ENCODE results near the gene AFAP1L1.

Gene AFAP1L1

DNA sequence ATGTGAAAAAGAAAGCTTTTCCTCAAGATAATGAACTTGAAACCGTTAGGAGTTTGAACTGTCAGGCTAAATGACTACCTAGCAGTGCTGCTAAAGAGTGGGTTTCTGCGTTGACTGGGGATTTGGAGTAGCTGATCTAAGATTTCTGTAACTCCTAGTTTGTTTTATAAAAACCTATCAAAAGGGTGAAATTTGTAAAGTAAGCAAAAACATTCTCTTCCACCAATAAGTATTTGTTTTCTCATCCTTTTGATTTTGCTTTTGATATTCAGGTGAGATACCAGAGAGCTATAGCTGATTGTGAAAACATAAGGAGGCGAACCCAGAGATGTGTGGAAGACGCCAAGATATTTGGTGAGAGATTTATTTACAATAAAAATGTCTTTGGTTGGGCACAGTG, 77.7 kb downstream of the AFAP1L1 start:
- DNase-seq (ENCODE audit: low read depth): no peak

DNA sequence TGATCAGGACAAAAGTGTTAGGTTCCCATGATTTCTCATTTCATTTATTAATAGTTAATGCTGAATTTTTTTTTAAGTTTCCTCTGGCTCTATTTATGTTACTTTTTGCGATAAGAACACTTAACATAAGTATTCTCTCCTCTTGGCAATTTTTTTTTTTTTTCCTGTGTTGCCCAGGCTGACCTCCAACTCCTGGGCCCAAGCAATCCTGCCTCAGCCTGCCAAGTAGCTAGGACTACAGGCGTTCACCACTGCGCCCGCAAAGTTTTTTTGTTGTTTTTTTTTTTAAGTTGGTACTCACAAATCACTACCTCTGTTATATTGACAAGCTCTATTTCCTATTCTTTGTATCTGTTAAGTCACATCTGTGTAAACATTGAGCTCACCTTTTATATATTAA, 80.5 kb downstream of the AFAP1L1 start:
- no peak for DNase-seq (ENCODE audit: low read depth)

DNA sequence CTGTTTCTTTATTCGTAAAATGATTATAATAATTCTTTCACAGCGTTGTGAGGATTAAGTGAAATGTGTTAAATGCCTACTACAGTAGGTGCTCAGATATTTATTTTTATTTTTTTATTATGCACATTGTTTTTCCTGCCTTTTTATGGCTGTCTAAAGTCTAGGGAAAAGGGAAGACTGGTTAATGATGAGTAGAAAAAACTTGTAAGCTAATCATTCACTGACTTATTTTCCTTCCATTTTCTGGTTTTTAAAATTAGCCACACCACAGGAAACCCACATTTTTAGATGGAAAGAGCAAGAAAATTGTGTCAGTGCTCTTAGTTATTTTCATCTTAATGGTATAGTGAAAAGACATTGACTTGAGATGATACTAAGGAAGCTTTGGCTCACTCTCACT, 82.3 kb downstream of the AFAP1L1 start:
- no peak for DNase-seq (ENCODE audit: low read depth)

DNA sequence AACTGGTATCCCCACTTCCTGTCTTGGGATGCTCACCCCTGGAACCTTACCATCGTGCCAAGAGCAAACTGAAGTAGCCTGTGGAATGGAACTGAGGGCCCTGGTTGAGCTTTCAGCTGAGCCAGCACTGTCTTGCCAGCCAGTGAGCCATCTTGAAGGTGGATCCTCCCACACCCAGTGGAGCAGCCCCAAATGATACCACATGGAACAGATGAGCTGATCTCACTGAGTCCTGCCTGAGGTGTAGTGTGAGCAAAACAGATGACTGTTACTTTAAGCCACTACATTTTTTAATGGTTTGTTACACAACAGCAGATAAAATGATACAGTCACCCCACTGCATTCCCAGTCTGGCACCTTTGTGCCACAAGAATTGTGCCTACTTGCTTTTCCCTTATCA, 84.0 kb downstream of the AFAP1L1 start:
- DNase-seq (ENCODE audit: low read depth): no peak

DNA sequence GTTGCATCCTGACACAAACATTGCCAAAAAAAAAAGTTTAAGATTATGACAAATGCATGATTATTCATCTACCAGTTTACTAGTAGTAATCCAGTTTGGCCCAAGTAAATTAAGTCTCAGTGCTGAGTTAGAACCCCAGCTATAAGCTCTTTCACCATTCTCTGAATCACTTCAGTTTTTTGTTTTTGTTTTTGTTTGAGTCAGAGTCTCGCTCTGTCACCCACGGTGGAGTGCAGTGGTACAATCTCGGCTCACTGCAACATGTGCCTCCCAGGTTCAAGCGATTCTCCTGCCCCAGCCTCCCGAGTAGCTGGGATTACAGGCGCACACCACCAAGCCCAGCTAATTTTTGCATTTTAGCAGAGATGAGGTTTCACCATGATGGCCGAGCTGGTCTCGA, 84.7 kb downstream of the AFAP1L1 start:
- DNase-seq (ENCODE audit: low read depth): no peak

DNA sequence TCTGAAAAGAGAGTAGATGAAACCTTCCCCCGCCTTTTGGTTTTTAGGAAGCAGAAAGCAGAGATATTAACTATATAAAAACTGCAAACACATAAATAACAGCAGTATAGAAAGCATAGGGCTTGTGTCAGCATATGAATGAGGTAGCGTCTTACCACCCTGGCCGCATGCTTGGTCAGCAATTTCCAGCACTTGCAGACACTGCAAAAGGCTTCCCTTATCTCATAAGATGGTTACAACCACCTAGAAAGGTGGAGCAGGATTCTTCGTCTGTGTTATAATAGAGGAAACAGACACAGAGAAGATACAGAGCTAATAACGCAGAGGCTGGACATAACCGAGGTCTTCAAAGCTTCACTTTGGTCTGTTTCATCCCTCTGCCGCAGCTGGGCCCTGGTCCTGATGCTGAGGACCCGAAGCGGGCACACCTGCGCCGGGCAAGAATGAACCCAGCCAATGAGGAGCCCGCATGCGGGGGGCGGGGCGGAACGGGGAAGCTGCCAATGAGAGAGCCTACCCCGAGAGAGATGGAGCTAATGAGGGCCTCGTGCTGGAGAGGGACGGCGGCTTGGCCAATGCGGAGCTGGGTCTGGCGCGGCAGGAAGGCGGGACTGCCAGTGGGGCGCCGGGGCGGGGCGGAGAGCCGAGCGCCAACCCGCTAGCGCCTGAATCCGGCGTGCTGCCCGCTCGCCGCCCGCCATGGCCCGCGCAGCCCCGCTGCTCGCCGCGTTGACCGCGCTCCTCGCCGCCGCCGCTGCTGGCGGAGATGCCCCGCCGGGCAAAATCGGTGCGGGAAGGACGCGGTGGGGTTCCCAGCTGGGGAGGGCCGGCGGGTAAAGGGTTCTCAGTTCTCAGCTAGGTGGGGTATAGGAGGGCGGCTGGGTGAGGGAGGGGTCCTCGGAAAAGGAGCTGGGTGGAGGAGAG, 86.0 kb downstream of the AFAP1L1 start, which contains the start of gene PCYOX1L:
Gene PCYOX1L, plus strand, starts transcription at position 677 of the 924 bp plus-strand sequence. Its CDS starts 23 bp downstream, at position 700.
- peak; percentile 91 for DNase-seq (ENCODE audit: low read depth)

DNA sequence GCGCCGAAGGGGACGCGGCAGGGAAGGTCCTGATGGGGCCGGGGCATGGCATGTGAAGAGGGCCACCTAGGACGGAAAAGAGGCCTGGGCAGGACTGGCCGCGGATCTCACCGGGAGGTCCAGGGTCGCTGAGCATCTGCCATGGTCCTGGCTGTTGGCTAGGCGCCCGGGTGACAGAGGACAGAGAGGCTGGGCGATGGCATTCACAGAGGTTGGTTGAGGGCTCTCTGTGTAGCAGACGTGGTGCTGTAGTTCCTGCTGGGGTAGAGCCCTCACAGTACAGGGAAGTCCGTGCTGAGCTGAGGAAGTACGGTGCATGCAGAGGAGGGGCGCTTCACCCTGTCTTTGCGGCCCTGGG, 86.6 kb downstream of the AFAP1L1 start:
- peak; percentile 18 for DNase-seq (ENCODE audit: low read depth)

DNA sequence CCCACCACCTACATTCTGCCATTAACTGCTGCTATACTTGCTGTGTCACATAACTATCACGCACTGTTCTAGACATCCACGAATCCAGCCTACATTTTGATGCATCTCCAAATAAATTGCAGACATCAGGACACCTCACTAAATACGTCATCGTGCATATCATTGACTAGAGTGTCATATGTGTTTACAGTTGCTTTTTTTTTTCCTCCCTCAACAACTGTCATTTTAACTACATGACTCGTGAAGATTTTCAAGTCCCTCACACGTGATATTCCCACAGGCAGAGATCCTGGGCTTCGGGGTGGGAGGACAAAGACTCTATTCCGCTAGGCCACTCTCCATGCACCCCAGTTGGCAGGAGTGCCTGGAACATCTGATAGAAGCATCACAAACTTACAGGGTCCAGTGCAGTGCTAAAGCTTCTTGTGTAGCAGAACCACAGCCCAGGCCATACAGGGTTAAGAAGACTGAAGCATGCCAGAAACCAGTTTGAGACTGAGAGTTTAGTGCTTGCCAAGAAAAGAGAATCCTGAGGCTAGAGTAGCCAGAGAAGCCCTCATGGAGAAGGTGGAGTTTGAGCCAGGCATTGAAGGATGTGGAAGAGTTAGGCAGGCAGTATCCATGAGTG, 87.3 kb downstream of the AFAP1L1 start:
- DNase-seq (ENCODE audit: low read depth): no peak

DNA sequence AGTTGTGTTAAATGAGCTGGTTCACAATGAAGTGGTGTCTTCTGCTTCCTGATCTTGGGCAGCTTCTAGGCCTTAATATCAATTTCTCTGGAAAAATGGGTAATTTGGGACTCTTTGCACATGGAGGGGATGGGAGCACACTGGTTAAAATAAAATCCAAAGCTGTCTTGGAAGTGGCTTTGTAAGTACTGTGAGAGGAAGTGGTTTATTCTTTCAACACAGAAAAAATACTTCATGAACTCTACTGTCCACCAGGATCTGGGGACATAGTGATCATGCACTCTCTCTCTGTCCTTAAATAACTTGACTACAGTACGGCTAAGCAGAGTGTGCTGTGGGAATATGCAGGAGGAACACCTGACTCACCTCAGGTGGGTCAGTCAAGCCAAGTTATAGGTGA, 88.6 kb downstream of the AFAP1L1 start:
- DNase-seq (ENCODE audit: low read depth): no peak

DNA sequence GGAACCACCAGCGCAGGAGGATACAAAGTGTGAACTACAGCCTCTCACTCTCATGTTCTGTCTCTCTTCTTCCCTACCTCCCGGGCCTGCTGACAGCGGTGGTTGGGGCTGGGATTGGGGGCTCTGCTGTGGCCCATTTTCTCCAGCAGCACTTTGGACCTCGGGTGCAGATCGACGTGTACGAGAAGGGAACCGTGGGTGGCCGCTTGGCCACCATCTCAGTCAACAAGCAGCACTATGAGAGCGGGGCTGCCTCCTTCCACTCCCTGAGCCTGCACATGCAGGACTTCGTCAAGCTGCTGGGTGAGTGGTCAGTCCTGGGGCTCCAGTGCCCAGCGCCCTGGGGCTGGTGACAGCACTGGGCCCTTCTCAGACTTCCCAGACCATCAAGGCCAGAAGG, 90.9 kb downstream of the AFAP1L1 start:
- DNase-seq (ENCODE audit: low read depth): no peak

DNA sequence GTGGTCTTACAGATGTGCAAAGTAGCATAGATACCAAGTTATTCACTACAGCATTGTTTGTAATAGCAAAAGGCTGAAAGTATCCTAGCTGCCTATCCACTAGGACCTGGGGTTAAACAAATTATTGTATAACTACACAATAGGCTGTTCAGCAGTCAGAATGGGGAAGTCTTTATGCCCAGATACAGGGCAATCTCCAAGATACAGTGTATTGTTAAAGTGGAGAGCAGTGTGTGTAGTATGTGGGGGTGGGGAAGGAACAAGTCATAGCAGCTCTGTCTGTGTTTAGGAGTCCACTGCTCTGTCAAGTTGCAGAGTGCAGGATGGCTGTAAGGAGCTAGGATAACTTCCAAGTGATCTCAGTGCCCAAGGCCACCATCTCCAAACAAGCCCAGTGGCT, 91.7 kb downstream of the AFAP1L1 start:
- no peak for DNase-seq (ENCODE audit: low read depth)

DNA sequence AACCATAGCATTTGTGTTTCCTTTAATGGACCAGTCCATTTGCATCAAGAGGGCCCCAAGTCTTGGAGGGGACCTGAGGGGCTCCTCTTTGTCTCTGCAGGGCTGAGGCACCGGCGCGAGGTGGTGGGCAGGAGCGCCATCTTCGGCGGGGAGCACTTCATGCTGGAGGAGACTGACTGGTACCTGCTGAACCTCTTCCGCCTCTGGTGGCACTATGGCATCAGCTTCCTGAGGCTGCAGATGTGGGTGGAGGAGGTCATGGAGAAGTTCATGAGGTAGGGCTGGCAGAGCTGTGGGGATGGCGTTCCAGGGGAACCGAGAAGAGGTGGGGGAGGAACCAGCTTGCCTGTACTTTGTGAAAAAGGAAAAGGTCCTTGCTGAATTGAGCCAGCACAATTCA, 92.3 kb downstream of the AFAP1L1 start:
- no peak for DNase-seq (ENCODE audit: low read depth)

DNA sequence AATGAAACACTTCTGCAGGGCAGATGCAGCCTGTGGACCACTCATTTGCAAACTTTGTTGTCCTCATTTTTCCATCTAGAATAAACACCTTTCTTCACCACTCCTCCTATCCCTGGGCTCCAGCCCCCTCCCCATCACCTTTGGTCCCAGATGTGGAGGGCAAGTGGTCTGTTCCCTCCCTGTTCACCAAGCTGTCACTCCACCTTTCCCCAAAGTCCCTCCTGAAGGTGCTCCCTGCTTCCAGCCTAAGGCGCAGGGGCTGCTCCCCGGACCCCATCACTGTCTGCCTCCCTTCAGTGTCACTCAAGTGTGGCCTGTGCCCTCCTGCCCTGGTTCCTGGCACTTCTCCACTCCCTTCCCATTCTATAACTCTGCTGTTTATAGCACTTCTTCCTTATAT, 93.1 kb downstream of the AFAP1L1 start:
- DNase-seq (ENCODE audit: low read depth): no peak

DNA sequence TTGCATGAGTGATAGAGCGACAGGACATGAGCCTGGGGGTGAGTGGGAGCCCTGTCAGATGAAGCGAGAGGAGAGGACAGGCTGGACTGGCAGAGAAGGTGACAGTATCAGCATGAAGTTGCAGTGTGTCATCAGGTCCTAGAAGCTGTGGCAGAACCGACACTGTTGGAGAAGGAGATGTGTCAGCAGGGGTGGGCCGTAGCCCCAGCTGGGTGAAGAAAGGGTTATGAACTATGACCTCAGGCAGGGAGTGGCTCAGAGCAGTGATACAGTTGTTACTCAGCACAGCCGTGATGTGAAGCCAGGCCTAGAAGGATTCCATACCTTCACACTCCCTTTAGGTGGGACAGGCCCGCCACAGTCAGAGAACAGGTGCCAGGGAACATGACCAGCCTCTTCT, 93.8 kb downstream of the AFAP1L1 start:
- no peak for DNase-seq (ENCODE audit: low read depth)

DNA sequence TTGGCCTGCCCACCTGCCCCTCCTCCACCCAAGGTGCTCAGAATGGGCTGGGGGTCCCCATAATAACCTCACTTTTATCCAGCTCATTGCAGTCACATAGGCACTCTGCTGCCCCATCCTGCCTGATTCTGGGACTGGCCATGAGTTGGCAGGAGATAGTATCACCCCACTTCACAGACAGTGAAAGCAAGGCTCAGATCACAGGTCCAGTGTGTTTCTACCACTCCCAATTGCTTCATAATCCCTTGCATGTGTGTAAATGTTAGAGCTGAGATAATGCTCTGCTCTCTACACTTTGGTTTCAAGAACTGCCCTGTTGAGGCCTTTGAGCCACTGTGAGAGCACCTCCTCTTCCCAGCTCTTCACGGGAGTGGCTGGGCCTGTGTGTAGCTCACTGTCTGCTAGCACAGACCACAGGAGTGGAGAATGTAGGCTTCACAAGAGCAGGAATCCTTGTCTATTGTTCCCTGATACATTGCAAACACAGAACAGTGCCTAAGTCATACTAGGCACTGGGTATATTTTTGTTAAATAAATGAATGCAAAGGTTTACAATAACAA, 94.6 kb downstream of the AFAP1L1 start:
- no peak for DNase-seq (ENCODE audit: low read depth)

DNA sequence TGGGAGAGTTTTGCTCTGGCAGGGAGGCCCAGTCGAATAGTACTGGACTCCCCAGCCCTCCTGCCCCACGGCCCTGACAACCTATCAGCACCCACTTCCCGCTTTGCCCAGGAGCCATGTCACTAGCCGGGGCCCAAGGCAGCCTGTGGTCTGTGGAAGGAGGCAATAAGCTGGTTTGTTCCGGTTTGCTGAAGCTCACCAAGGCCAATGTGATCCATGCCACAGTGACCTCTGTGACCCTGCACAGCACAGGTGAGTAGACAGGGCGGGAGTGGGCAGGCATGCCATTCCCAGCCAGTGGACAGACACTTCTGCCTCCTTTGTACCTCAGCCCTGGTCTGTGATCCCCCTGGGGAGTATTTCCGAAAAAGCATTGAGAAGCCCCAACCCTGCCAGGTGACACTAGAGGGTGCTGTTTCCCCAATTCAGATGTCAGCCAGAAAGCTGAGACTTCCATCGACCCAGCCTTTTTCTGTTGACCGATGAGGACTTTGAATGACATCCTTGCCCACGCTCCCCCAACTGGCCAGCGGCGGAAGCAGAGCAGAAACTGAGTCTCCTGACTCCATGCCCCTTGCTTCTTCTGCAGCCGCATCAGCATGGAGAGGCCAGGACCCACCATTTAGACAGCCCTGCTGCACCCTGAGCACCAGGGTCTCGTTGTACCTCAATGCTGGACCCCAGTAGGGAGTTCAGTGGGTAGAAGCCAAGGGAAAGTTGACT, 95.8 kb downstream of the AFAP1L1 start:
- peak; percentile 35 for DNase-seq (ENCODE audit: low read depth)

DNA sequence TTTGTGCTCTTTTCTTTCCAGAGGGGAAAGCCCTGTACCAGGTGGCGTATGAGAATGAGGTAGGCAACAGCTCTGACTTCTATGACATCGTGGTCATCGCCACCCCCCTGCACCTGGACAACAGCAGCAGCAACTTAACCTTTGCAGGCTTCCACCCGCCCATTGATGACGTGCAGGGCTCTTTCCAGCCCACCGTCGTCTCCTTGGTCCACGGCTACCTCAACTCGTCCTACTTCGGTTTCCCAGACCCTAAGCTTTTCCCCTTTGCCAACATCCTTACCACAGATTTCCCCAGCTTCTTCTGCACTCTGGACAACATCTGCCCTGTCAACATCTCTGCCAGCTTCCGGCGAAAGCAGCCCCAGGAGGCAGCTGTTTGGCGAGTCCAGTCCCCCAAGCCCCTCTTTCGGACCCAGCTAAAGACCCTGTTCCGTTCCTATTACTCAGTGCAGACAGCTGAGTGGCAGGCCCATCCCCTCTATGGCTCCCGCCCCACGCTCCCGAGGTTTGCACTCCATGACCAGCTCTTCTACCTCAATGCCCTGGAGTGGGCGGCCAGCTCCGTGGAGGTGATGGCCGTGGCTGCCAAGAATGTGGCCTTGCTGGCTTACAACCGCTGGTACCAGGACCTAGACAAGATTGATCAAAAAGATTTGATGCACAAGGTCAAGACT, 96.5 kb downstream of the AFAP1L1 start:
- no peak for DNase-seq (ENCODE audit: low read depth)

DNA sequence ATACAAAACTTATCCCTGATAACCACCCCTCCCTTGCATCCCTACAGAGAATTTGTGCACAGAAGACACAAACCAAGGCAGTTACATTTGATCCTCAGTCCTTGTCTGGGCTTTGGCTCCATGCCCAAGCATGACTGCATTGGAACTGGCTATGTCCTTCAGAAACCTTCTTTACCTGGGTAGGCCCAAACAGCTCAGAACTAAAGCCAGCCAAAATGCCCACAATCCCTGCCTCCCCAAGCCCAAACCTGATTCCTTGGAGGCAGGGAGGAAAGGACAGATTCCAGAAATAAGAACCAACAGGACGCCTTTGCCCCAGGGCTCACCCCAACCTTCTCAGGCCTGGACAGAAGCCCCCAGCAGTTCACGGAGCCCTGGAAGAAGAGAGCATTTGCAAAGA, 99.2 kb downstream of the AFAP1L1 start:
- no peak for DNase-seq (ENCODE audit: low read depth)

DNA sequence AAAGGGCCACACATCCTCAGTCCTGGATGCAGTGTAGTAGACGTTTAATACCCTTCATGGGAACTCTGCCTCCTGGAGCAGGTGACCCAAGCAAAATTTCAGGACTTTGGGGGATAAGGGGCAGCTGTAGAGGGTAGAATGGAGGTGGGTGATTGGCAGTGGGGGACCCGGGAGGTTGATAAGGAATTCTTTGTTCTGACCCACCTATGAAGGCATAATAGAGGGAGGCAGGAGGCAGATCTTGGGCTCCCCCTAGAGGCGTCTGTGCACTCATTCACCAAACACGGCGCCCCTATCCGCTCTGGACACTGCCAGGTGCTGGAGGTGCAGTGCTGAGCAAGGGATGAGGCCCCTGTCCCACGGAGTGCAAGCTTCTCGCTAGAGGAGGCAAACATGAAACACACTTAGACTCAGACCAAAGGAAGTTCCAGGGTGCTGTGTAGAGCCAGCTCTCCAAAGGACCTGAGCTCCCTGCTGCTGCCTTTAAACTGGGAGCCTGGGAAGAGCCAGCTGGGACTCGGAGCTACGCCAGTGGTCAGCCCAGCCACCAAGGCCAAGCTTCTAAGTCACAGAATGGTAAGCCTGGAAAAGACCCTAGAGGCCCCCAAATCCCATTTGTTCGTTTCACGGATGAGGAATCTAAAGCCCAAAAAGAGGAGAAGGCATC, 99.8 kb downstream of the AFAP1L1 start:
- peak; percentile 53 for DNase-seq (ENCODE audit: low read depth)

DNA sequence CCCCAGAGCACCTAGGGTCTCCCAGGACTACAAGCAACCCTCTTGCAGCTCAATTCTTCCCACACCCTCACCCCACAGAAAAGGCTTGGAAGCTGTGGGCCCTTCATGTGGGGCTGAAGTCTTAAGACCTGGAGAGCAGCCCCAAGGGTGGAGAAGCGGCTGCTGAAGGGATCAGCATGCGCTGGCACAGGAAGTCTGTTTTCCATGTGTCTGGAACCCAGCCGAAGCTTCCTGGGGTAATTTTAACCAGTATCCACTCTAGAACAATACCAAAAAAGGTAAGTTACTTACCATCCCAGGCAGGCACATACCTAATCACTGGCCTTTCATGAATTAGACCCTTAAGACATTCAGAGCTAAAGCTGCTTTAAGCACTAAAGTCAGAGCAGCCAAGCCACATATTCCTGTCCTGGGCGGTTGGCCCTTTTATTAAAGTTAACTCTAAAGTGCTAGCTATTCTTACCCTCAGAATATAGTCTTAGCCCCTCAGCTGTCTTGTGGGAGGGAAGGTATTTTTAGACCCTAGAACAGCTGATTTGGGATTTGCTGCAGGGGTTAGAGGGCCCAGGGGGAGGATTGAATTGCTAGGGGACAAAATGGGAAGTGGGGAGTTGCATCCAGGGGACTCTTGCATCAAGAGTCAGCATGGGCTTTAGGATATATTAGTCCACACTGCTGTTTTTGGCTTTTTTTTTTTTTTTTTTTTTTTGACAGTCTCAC, 100.6 kb downstream of the AFAP1L1 start:
- no peak for DNase-seq (ENCODE audit: low read depth)

DNA sequence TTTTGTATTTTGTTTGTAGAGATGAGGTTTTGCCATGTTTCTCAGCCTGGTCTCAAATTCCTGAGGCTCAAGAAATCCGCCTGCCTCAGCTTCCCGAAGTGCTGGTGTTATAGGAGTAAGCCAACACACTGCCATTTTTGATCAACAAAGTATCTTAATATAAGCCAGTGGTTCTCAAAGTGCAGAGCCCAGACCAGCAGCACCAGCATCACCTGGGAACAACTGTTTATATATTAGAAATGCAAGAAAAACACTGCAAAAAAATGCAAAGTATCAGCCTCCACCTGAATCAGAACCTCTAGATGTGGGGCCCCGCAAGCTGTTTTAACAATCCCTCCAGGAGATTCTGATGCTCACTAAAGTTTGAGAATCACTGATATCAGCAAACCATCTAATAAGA, 101.3 kb downstream of the AFAP1L1 start:
- no peak for DNase-seq (ENCODE audit: low read depth)

Data from T follicular helper cell (primary cell).